AG09309 (cell line): ENCODE measurements around the gene STAT6.

ENCODE experiments used
- DNase-seq: peaks from one replicate; pipeline ENCODE4 v3.0.0-alpha.2; 2010; ENCODE audit warnings: low read depth
- H3K4me3 ChIP-seq: 2 replicates; pipeline ENCODE4 v1.5.1; 2011; ENCODE audit warnings: mild to moderate bottlenecking, low read depth, low read length, moderate library complexity; ENCODE audit not compliant: control insufficient read depth
- TF ChIP-seq, protein P1 (sequence below): IDR thresholded peaks from 2 replicates; pipeline ENCODE4 v1.5.1; 2011; ENCODE audit warnings: mild to moderate bottlenecking, low read depth, low read length, inconsistent platforms; ENCODE audit not compliant: insufficient read depth, control insufficient read depth; ENCODE audit errors: missing control alignments

STAT6 gene

DNA sequence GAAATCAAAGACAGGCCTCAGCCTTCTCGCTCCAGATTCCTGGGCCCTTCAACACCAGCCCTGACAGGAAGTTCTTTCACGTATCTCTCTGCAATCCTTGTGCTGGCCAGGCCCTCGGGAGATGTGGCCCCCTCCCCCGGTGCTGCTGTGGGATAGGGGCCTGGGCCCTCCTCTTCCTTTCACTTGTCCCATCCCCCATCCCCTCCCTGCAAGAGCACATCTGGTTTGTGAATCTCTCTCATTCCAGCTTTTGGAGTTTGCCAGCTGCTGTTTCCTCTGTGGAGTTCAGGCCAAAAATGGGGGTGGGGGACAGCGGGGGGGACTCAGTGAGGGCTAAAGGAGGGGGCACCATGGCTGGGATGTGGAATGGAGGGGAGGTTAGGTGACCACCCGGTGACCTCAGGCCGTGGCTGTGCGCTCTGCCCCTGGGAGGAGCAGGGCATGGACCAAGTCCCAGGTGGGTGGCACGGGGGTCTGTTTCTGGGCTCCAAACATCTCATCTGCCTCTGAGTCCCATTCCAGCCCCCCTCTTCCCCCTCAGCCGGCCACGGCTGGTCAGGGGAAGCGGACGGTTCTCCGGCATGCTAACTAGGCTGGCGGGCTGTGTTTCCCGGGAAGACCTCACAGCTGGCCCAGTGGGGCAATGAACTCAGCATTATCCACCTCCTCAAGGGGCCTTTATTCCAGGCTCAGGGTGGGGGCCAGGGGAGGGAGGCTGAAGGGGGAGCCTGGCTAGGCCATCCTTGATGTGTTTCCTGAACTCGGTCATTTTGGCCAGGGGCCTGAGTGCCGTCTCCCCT lies 24.6 kb upstream of the STAT6 start:
- no peak for DNase-seq
- TF ChIP-seq, protein P1, sequence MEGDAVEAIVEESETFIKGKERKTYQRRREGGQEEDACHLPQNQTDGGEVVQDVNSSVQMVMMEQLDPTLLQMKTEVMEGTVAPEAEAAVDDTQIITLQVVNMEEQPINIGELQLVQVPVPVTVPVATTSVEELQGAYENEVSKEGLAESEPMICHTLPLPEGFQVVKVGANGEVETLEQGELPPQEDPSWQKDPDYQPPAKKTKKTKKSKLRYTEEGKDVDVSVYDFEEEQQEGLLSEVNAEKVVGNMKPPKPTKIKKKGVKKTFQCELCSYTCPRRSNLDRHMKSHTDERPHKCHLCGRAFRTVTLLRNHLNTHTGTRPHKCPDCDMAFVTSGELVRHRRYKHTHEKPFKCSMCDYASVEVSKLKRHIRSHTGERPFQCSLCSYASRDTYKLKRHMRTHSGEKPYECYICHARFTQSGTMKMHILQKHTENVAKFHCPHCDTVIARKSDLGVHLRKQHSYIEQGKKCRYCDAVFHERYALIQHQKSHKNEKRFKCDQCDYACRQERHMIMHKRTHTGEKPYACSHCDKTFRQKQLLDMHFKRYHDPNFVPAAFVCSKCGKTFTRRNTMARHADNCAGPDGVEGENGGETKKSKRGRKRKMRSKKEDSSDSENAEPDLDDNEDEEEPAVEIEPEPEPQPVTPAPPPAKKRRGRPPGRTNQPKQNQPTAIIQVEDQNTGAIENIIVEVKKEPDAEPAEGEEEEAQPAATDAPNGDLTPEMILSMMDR: no peak
- H3K4me3 ChIP-seq: peak overlapping the region; percentile 38

DNA sequence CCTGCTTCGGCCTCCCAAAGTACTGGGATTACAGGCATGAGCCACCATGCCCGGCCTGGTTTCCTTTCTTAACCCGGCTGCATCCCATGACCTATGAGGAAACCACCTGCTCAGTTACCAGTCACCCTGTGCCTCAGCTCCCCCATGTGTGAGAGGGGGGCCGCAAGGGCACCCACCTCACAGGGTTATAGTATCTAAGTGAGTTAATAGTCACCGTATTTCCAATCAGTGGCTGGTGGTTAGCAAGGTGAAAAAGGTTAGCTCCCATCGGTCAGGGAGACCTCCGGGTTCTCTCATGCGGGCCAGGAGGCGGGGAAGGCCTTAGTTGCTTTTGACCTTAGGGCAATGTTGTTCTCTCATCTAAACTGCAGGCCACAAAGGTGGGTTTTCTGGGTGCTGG lies 23.8 kb upstream of the STAT6 start:
- TF ChIP-seq, protein P1: no peak
- H3K4me3 ChIP-seq: no peak overlapping the region
- DNase-seq: no peak

DNA sequence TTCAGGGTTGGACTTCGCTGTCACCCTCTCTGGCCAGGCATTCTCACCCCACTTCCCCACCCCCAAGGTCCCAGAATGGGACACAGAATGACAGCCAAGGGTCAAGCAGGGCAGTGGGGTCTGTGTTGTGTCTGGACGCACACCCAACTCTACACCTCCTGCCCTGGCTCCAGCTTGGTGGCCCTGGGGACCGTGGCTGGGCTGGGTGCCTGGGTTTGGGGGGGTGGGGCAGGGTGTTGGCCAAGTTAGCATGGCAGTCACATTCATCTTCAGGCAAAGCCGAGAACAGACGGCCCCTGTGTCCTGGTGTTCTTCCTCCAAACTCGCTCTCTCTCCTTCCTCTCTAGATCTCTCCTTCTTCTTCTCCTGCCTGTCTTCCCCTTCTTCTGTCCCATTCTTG lies 22.8 kb upstream of the STAT6 start:
- no peak for DNase-seq
- peak overlapping the region; percentile 19 for H3K4me3 ChIP-seq
- TF ChIP-seq, protein P1: no peak

DNA sequence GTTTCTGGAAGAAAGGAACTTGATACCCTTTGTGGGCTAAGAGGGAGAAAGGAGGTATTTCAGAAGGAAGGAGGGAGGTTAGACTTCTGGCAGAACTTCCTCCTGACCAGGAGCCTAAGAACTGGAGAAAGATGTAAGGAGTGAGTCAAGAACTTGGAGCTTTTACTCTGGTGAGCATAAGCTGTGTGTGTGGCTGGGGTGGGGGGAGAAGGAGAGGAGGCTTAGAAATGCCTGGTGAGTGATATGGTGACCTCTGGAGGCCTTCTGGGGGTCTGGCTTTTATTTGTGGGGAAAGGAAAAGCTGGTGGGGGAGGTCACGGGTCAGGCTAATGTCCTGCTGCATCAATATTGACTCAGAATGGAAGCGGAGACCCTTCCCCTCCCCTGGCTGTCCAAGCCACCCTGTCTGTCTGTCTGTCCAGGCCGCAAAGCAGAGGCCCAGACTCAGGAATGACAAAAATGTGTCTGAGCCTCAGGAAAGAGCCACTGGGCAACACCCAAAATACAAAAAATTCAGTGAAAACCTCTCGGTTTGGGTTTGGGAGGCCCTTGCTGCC lies 21.9 kb upstream of the STAT6 start:
- DNase-seq: no peak
- TF ChIP-seq, protein P1: no peak
- peak overlapping the region; percentile 95 for H3K4me3 ChIP-seq

DNA sequence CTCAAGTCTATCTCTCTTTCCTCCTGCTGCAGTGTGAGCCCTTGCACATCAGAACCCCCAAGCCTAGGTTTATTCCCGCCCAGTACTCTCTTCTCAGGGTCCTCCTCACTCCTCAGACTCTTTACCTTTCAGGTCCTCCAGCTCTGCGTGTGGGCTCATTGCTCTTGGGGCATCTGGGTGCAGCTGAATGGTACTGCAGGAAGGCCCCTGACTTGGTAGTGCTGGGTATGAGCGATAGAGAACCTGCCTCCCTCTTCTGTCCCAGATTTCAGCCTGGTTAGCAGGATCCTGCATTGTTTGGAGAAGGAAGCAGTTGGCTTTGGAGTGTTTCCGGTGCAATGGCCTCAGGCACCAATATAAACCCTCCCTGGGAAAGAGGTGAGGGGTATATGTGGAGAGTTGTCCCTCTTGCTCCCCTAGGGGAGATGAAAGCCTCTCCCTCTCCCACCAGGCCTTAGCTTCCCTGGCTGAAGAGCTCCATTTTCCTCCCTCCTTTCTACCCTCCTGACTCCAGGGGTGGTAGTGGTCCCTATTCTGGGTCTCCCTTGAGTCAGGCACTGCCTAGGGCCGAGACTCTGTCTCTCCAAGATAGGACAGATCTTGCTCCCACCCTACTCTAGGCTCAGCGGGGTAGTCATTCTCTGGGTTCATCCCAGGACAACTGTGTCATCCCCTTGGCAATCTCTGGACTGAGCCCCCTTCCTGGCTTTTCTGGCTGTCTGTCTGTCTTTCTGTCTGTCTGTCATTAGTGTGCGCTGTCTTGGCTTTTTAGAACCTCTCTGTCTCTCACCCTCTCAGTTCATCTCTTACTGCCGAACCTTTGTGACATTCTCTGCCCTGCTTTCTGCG lies 21.0 kb upstream of the STAT6 start:
- peak overlapping the region; percentile 95 for H3K4me3 ChIP-seq
- DNase-seq: no peak

DNA sequence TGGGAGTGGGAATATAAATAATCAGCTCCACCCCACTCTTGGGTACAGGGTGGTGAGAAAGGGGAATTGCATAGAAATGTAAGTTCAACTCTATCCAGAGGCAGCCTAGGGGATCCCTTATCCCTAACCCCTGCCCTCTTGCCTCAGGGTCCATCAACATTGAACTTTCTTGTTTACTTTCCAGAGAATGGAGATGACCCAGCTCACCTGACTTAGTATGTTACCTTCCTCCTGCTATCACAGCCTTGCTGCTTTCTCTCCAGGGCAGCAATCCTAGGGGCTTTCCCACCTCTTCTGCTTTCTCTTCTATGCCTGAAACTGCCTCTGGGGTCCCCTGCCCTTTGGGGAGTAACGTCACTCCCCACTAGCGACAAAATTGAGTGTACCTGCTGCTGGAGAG lies 19.8 kb upstream of the STAT6 start:
- peak overlapping the region; percentile 95 for H3K4me3 ChIP-seq
- TF ChIP-seq, protein P1: no peak
- no peak for DNase-seq

More for the DNA sequence above, 21.0 kb upstream of the STAT6 start:
- TF ChIP-seq, protein P1: no peak
